K562 (cell line): ENCODE measurements around the gene GINS2. TPM values are rescaled to one million over a fixed set of nuclear protein-coding genes. Genes with fewer than 3 reads are reported as not detected.

Source experiments
- ATAC-seq: fragments of 200-7000 bp; cut with Tn5 transposase; 3 replicates; pipeline ENCODE4 v1.9.1; 2020; ENCODE audit warnings: moderate library complexity
- BruUV-seq: library from RNA; stranded (reverse); fragments of 400-500 nt; replicated peaks from 2 replicates; lab custom pipeline; 2021; lab: Mats Ljungman, UMichigan
- CTCF ChIA-PET: fragments of 300-600 bp; formaldehyde crosslinking; extraction: SDS; loops from one replicate; lab custom pipeline; 2021; ENCODE audit warnings: low intra/inter-chr PET ratio; lab: Yijun Ruan, JAX
- POLR2A ChIA-PET: fragments of 300-600, 350-650 bp; sonication (Branson Sonifier 250); formaldehyde crosslinking; extraction: SDS; loops from one replicate; lab custom pipeline; 2021; ENCODE audit warnings: antibody characterized with exemption, inconsistent platforms; lab: Yijun Ruan, JAX
- DNase-seq, 4 experiments: peaks; one replicate each; pipeline versions ENCODE4 v3.0.0 to v3.0.0-alpha.2; 2011 to 2018; ENCODE audit warnings: low spot score in 3 of 4, mixed read lengths in 3 of 4; ENCODE audit errors: extremely low read depth in 1 of 4
- FAIRE-seq: peaks from 2 replicates; lab custom pipeline; 2011; peaks lifted over from hg19 to GRCh38; lab: Jason Lieb, UNC
- H2AFZ ChIP-seq: 2 replicates; pipeline ENCODE4 v1.6.0; 2011; ENCODE audit warnings: low read depth, low read length, control low read depth, inconsistent platforms
- H3K27ac ChIP-seq: fragments of 200-600 bp; 3 replicates; pipeline ENCODE4 v1.8.0; 2011; ENCODE audit warnings: low read depth, mild to moderate bottlenecking, control low read depth, inconsistent platforms, low read length, moderate library complexity, mixed read lengths; ENCODE audit errors: extremely low read depth
- H3K27me3 ChIP-seq, 2 experiments: fragments of 300-600 bp in 1 of 2; 2 replicates in 1 of 2; 3 replicates in 1 of 2; pipeline versions ENCODE4 v1.6.0 to v1.8.0; 2011; ENCODE audit warnings: inconsistent platforms in 2 of 2, low read length in 2 of 2, mild to moderate bottlenecking in 1 of 2, mixed read lengths in 1 of 2, moderate library complexity in 1 of 2; ENCODE audit not compliant: control insufficient read depth in 2 of 2, insufficient read depth in 2 of 2
- H3K36me3 ChIP-seq: fragments of 300-600 bp; 3 replicates; pipeline ENCODE4 v1.8.0; 2011; ENCODE audit warnings: mild to moderate bottlenecking, low read length, inconsistent platforms; ENCODE audit not compliant: control insufficient read depth, insufficient read depth
- H3K4me1 ChIP-seq, 2 experiments: fragments of 200-600 bp in 1 of 2; replicated peaks in 1 of 2; 2 replicates in 1 of 2; 3 replicates in 1 of 2; pipeline versions ENCODE4 v1.5.1 to v1.8.0; 2011; ENCODE audit warnings: inconsistent platforms in 2 of 2, low read length in 2 of 2, mild to moderate bottlenecking in 1 of 2, mixed read lengths in 1 of 2, moderate library complexity in 1 of 2; ENCODE audit not compliant: control insufficient read depth in 2 of 2, insufficient read depth in 2 of 2
- H3K4me2 ChIP-seq: 2 replicates; pipeline ENCODE4 v1.6.1; 2011; ENCODE audit warnings: low read length, control low read depth, inconsistent platforms, mixed read lengths; ENCODE audit not compliant: insufficient read depth
- H3K4me3 ChIP-seq: fragments of 200-600 bp; sonication (generic), shearing (Covaris generic); 2 replicates; pipeline ENCODE4 v1.5.1; 2016; ENCODE audit warnings: control low read depth, inconsistent platforms
- H3K79me2 ChIP-seq: fragments of 200-600 bp; 3 replicates; pipeline ENCODE4 v1.8.0; 2011; ENCODE audit warnings: low read length, inconsistent platforms; ENCODE audit not compliant: control insufficient read depth, insufficient read depth
- H3K9ac ChIP-seq, 2 experiments: 2 replicates each; pipeline versions ENCODE4 v1.6.0 to v1.6.1; 2011; ENCODE audit warnings: low read depth in 2 of 2, low read length in 2 of 2, control low read depth in 1 of 2, inconsistent platforms in 1 of 2, mild to moderate bottlenecking in 1 of 2, mixed read lengths in 1 of 2; ENCODE audit not compliant: insufficient read depth in 1 of 2
- H3K9me1 ChIP-seq: one replicate; pipeline ENCODE4 v1.6.0; 2011; ENCODE audit warnings: inconsistent platforms, mild to moderate bottlenecking, low read length, moderate library complexity; ENCODE audit not compliant: control insufficient read depth, insufficient read depth
- H3K9me3 ChIP-seq: replicated peaks from 2 replicates; pipeline ENCODE4 v1.5.1; 2011; ENCODE audit warnings: low read depth, low read length, inconsistent platforms; ENCODE audit not compliant: control insufficient read depth, insufficient read depth
- H4K20me1 ChIP-seq: replicated peaks from 2 replicates; pipeline ENCODE4 v1.6.1; 2011; ENCODE audit warnings: low read length, inconsistent platforms, mixed read lengths; ENCODE audit not compliant: control insufficient read depth, insufficient read depth
- FIP1L1 ChIP-seq: fragments of 200-400 bp; formaldehyde crosslinking; IDR thresholded peaks from 2 replicates; pipeline ENCODE4 v1.6.1; 2018; ENCODE audit warnings: mild to moderate bottlenecking, low read depth, low read length; ENCODE audit not compliant: poor library complexity, severe bottlenecking
- GABPB2 ChIP-seq: fragments of 250-450 bp; sonication (Bioruptor Pico); conservative IDR thresholded peaks from 2 replicates; pipeline ENCODE4 v1.5.1; 2021; ENCODE audit warnings: mild to moderate bottlenecking
- POLR2A ChIP-seq: fragments of 450-650 bp; conservative IDR thresholded peaks from 2 replicates; pipeline ENCODE4 v1.6.1; 2016
- POLR2AphosphoS5 ChIP-seq: IDR thresholded peaks from 2 replicates; pipeline ENCODE4 v1.6.1; 2011; ENCODE audit warnings: mild to moderate bottlenecking, low read depth, low read length, moderate library complexity; ENCODE audit not compliant: control insufficient read depth, insufficient read depth
- POLR2G ChIP-seq: fragments of 200-400 bp; formaldehyde crosslinking; IDR thresholded peaks from 2 replicates; pipeline ENCODE4 v1.6.1; 2017; ENCODE audit warnings: low read depth, mild to moderate bottlenecking, antibody characterized with exemption, low read length, moderate library complexity
- RBM22 ChIP-seq: fragments of 200-400 bp; formaldehyde crosslinking; IDR thresholded peaks from 2 replicates; pipeline ENCODE4 v1.6.1; 2018; ENCODE audit warnings: low read length, low read depth; ENCODE audit not compliant: poor library complexity, severe bottlenecking
- TGIF2 ChIP-seq: sonication (generic); formaldehyde crosslinking; IDR thresholded peaks from 2 replicates; pipeline ENCODE4 v1.8.1; 2022; ENCODE audit warnings: mild to moderate bottlenecking, missing genetic modification reagents, moderate library complexity
- WGBS: fragments of 100-300 bp; shearing (Covaris generic); methylation state at CpG from one replicate; pipeline ENCODE4 v1.1.6; 2016; ENCODE audit warnings: low coverage, mixed read lengths; ENCODE audit not compliant: insufficient coverage; ENCODE audit errors: missing lambda C conversion rate; 5-methylcytosine and 5-hydroxymethylcytosine counted together
- in situ Hi-C: fragments of 300-500 bp; cut with MboI; formaldehyde crosslinking; loops from 4 replicates; pipeline ENCODE4 v1.15.0; 2018; ENCODE audit warnings: inconsistent platforms, mixed read lengths
- intact Hi-C: fragments of 100-400 bp; cut with micrococcal nuclease; formaldehyde crosslinking; loops from 2 replicates; pipeline ENCODE4 v1.14.2; 2022
- polyA plus RNA-seq, 8 experiments: library from polyadenylated mRNA; depleted of rRNA in 4 of 8; stranded (reverse) in 5 of 8; unstranded in 3 of 8; fragments of >200 nt; fragmentation: Nextera tagmentation in 2 of 8; fragmentation: Illumina TruSeq in 1 of 8; extraction: Ambion mirVana in 2 of 8; extraction: Trizol in 1 of 8; gene quantifications; 2 replicates each; pipeline versions ENCODE4 v1.2.1 to v1.2.3, GENCODE V29; 2011 to 2014; ENCODE audit warnings: inconsistent platforms in 1 of 8, missing spikeins in 1 of 8
- total RNA-seq, 7 experiments: library from RNA; depleted of rRNA in 6 of 7; stranded (reverse); fragments of >200 nt in 6 of 7; fragmentation: Illumina TruSeq in 2 of 7; extraction: Trizol in 2 of 7; gene quantifications; 2 replicates each; pipeline versions ENCODE4 v1.2.1 to v1.2.3, GENCODE V29; 2011 to 2021; ENCODE audit warnings: low replicate concordance in 1 of 7
- TF ChIP-seq, protein P1 (sequence below): sonication (generic); formaldehyde crosslinking; IDR thresholded peaks from 2 replicates; pipeline ENCODE4 v1.8.1; 2023; ENCODE audit warnings: mild to moderate bottlenecking, missing genetic modification reagents
- TF ChIP-seq, protein P2 (sequence below): sonication (generic); formaldehyde crosslinking; IDR thresholded peaks from 2 replicates; pipeline ENCODE4 v1.8.1; 2022; ENCODE audit warnings: missing genetic modification reagents

GINS2 gene
- total and polyA plus RNA-seq, 9 of the 15 experiments (the other 6 are each of a cell fraction or from before 2014, with no cell fraction given): 40.4 to 76.2 (median 44.6) TPM

DNA sequence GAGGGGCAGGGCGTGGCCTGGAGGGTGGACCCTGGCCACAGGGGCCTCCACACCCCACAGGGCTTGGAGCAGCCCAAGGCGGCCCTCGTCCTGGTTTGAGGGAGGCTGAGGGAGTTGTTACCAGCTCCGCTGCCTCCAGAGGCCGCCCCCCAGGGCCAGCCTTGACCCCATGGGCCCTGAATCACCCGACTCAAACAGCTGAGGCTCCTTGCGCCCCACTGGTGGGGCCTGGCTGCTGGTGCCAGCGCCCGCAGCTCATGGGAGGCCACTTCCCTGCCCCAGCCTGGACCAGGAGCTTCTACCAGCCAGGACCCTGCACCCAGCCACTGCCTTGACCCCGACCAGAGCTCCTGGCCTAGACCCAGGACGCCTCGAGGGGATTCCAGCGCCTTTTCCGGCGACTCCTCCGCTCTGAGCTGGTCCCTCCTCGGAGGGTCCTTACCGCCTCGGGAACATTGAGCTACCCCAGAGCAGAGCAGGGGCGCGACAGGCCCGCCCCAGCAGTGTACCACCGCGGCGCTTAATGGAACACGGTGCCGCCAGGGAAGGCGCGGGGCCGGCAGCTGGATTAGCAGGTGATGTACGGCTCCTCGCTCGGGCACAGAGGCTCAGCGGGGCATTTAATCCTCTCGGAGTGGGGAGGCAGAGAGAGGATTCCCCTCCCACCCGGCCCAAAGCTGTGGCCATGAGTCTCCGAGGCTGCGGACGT is 38.5 kb downstream of the GINS2 start:
- Histone ChIP-seq H3K4me2 (no peak overlapping the region), H3K4me3 (no peak overlapping the region), H3K9me1 (peaks cover 18% of the 10 kb centered on the region), H3K9me3 (no peaks in the 10 kb centered on the region), H3K9ac (peak overlapping the region in 1 of 2 experiments; percentile 35; a peak in 1 of 4 replicates), H3K27ac (no peak overlapping the region), H3K27me3 (no peaks in the 10 kb centered on the region), H3K4me1 (peaks cover 9 to 89% of the 10 kb centered on the region in 2 experiments; a peak in 4 of 5 replicates), H3K79me2 (peaks cover 81% of the 10 kb centered on the region), H3K36me3 (peaks cover 94% of the 10 kb centered on the region), H2AFZ (no peak overlapping the region), H4K20me1 (peaks cover 54% of the 10 kb centered on the region)
- CTCF ChIA-PET: no interaction called here
- DNase-seq: no peak
- intact Hi-C loops: no loop called here
- ATAC-seq: no peak
- peak; percentile 25; the same call in 1 of the 2 replicates for TF ChIP-seq POLR2AphosphoS5
- 0 out of 2 replicates have a peak, but pooled peaks have one; percentile 40 for TF ChIP-seq POLR2A
- no peak for TF ChIP-seq TGIF2
- no peak for TF ChIP-seq FIP1L1
- peak; percentile 88 for TF ChIP-seq RBM22
- TF ChIP-seq GABPB2 (CRISPR knock-in tag): no peak
- peak; percentile 78 for TF ChIP-seq POLR2G
- TF ChIP-seq, protein P1, sequence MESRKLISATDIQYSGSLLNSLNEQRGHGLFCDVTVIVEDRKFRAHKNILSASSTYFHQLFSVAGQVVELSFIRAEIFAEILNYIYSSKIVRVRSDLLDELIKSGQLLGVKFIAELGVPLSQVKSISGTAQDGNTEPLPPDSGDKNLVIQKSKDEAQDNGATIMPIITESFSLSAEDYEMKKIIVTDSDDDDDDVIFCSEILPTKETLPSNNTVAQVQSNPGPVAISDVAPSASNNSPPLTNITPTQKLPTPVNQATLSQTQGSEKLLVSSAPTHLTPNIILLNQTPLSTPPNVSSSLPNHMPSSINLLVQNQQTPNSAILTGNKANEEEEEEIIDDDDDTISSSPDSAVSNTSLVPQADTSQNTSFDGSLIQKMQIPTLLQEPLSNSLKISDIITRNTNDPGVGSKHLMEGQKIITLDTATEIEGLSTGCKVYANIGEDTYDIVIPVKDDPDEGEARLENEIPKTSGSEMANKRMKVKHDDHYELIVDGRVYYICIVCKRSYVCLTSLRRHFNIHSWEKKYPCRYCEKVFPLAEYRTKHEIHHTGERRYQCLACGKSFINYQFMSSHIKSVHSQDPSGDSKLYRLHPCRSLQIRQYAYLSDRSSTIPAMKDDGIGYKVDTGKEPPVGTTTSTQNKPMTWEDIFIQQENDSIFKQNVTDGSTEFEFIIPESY (CRISPR knock-in tag): peak; percentile 88
- TF ChIP-seq, protein P2, sequence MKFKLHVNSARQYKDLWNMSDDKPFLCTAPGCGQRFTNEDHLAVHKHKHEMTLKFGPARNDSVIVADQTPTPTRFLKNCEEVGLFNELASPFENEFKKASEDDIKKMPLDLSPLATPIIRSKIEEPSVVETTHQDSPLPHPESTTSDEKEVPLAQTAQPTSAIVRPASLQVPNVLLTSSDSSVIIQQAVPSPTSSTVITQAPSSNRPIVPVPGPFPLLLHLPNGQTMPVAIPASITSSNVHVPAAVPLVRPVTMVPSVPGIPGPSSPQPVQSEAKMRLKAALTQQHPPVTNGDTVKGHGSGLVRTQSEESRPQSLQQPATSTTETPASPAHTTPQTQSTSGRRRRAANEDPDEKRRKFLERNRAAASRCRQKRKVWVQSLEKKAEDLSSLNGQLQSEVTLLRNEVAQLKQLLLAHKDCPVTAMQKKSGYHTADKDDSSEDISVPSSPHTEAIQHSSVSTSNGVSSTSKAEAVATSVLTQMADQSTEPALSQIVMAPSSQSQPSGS (CRISPR knock-in tag): no peak
- WGBS: 96% methylated on average over 19 of the region's 39 CpGs
- POLR2A ChIA-PET: interaction anchor here (0.6 to 2.0 kb wide), 6 partner anchors 8 to 221 kb away, joined by 3 to 9 read pairs (median 4); no protein-coding TSS in a partner anchor
- no TSS peak for BruUV-seq
- FAIRE-seq: no peak
- in situ Hi-C loops: no loop called here
